ENCODE measurements around the gene MCTP1.

The MCTP1 gene

GRCh38 chr5:94777056-94777880 lies 507.6 kb downstream of the MCTP1 start:
- DNase-seq (ENCODE audit: low read depth in 2 of 3, low spot score in 2 of 3) = no peak

- DNase-seq (ENCODE audit: low read depth in 2 of 3, low spot score in 2 of 3) = no peak
These were observed 508.7 kb downstream of the MCTP1 start for GRCh38 chr5:94776167-94776566.

- no peak for DNase-seq (ENCODE audit: low read depth in 2 of 3, low spot score in 2 of 3)
These were observed 509.8 kb downstream of the MCTP1 start for GRCh38 chr5:94775088-94775487.

- DNase-seq (ENCODE audit: low read depth in 2 of 3, low spot score in 2 of 3) = no peak
These were observed 513.2 kb downstream of the MCTP1 start for GRCh38 chr5:94771742-94772141.

DNA sequence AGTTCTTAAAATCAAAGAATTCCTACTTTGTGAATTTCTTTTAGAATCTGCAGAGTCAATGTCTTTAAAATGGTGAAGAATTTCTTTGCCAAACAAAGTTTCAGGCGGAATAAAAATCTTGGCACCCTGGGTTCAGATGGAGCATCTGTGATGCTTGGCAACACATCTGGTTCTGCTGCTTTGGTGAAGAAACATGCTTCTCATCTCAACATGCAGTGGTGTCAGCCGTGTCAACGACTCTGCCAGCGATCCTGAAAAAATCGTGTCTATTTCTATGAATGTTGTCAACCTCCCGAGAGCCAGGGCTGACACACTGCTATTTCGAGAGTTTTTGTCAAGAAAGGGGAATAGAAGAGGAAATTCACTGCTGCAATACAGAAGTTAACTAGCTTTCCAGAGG lies 514.9 kb downstream of the MCTP1 start:
- DNase-seq (ENCODE audit: low read depth in 2 of 3, low spot score in 2 of 3) = no peak

DNA sequence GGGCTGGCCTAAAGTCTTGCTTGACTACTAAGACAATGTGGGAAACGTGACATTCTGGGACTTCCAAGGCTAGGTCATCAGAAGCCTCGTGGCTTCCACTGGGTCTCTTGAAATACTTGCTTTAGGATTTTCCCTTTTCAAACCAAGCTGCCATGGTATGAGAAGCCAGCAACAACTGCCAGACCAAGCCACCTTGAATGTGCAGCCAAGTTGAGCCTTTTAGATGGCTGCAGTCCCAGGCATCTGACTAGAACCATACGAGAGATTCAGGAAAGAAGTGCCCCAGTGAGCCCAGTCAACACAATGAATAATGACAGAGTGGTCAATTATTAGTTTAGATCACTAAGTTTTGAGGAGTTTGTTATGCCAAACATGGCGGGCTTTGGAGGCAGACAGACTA lies 523.1 kb downstream of the MCTP1 start:
- no peak for DNase-seq (ENCODE audit: low read depth in 2 of 3, low spot score in 2 of 3)

GRCh38 chr5:94761055-94761454 lies 523.8 kb downstream of the MCTP1 start:
- DNase-seq (ENCODE audit: low read depth in 2 of 3, low spot score in 2 of 3) = no peak

DNA sequence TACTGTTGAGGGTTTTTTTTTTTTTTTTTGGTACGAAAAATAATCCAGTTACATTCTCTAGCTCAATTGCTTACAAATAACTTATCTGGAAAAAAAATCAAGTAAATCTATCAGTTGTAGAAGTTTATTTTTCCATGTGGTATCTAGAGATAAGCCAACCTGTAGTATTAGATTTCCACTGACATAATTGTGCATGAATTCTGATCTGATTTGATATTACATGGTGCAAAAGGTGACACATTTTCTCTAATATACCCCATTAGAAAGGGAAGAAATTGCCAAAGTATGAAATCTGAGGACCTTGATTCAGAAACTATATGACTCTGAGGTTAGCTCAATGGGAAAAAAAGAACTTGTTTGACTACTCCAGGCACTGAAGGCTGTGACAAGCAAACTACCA lies 524.9 kb downstream of the MCTP1 start:
- no peak for DNase-seq (ENCODE audit: low read depth in 2 of 3, low spot score in 2 of 3)

DNA sequence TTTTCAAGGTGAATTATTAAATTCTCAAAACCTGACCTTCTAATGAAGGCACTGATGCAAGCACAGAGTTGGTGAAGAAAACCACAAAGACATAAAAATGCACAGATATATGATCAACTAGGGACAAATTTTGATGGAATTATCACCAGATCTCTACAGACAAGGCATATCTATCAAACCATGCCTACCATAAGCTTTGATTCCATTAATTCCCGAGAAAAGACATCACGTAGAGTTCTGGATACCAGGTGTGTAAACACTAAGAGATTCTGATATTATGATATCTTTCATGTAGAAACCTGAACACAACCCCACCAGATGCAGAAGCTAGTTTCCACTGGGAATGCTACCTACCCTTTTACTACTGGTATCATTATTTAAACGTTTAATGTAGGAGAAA lies 525.9 kb downstream of the MCTP1 start:
- DNase-seq (ENCODE audit: low read depth in 2 of 3, low spot score in 2 of 3) = no peak

DNA sequence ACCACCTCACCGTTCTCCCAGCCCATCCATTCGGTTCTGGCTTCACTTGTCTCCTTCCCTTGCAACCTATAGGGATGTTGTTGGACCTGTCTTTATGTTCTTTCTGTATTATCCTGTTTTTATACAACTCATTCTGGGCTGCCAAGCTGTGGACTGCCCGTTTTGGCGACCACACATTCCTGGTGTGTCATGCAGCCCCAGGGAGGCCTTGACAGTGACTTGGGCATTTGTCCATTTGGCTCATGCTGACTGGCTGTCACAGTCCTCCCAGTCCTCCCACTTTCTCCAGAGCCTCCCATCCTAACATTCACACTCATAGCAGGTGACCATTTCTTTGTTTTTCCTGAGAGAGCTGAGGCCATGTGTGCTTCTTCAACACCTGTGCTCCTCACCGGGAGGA lies 530.1 kb downstream of the MCTP1 start:
- DNase-seq (ENCODE audit: low read depth in 2 of 3, low spot score in 2 of 3) = no peak

- no peak for DNase-seq (ENCODE audit: low read depth in 2 of 3, low spot score in 2 of 3)
These were observed 533.4 kb downstream of the MCTP1 start for GRCh38 chr5:94751460-94751859.

GRCh38 chr5:94750681-94751080 lies 534.2 kb downstream of the MCTP1 start:
- no peak for DNase-seq (ENCODE audit: low read depth in 2 of 3, low spot score in 2 of 3)

- DNase-seq (ENCODE audit: low read depth in 2 of 3, low spot score in 2 of 3) = no peak
These were observed 535.9 kb downstream of the MCTP1 start for GRCh38 chr5:94749042-94749441.

DNA sequence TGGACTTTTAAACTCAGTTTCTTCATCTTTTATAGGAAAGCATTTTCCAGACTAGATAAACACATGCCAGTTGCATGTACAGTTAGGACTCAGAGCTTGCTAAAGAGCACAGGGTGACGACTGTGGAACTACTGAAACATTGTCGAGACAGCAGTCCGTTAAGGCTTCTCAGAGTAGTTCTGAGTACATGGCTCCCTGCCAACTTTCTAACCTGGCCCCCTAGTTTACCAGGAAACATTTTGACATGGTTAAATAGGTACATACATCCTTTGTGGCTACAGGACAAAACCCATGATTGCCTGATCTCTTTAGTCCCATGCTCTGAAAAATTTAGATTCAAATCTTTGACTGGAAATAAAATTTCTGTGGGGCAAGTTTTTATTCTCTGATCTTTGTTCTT lies 536.7 kb downstream of the MCTP1 start:
- no peak for DNase-seq (ENCODE audit: low read depth in 2 of 3, low spot score in 2 of 3)

- no peak for DNase-seq (ENCODE audit: low read depth in 2 of 3, low spot score in 2 of 3)
These were observed 537.5 kb downstream of the MCTP1 start for GRCh38 chr5:94747371-94747770.

DNA sequence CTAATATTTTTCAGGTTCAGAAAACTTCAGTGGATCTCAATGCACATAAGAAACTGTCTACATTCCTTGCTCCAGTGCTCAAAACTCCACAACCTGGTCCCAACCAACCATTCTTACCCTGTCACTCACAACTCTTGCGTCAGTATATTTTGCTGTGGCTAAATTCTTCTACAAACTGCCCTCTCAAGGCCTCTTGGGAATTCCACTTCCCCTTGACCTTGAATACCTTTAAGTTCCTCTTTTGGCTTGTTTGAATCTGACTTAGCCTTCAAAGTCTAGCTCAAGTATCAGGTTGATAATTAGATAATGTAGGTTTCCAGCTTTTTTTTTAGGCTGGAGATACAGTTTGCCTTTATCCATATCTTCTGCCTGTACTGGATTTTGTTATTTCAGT lies 538.2 kb downstream of the MCTP1 start:
- no peak for DNase-seq (ENCODE audit: low read depth in 2 of 3, low spot score in 2 of 3)

GRCh38 chr5:94745786-94746730 lies 538.8 kb downstream of the MCTP1 start:
- DNase-seq (ENCODE audit: low read depth in 2 of 3, low spot score in 2 of 3) = no peak

- no peak for DNase-seq (ENCODE audit: low read depth in 2 of 3, low spot score in 2 of 3)
These were observed 540.0 kb downstream of the MCTP1 start for GRCh38 chr5:94744906-94745305.

DNA sequence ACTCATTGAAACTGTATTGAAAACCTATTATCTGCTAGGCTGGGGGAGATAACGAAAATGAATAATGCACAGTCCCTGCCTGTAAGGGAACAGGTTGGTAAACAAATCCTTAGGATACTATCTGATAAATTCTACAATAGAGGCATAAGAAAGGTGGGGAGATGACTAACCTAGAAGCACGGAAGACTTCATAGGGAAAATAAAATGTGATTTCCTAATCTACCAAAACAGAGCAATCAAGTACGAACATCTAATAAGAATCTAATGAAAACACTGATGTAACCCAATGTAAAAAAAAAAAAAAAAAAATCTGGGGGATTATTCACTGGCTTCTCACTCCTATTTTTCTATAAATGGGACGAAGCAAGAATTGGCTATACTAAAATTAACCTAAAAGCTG lies 542.0 kb downstream of the MCTP1 start:
- no peak for DNase-seq (ENCODE audit: low read depth in 2 of 3, low spot score in 2 of 3)

DNA sequence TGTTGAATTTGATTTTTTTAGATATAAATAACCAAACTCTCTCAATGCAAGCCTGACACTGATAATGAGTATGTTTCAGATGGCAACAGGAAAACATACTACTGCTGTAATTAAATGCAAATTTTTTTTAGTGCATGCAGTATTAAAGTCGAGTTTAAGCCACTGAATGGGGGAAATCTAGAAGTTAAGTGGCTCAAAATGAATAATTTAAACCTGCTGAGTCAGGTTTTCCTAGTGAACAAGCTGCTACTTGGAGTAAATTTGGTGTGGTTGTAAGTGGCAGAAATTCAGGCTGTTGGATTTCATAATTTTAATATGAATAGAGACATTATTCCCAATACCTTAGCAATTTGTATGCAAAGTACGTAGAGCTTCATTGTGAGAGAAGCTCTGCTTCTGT lies 544.6 kb downstream of the MCTP1 start:
- no peak for DNase-seq (ENCODE audit: low read depth in 2 of 3, low spot score in 2 of 3)

DNA sequence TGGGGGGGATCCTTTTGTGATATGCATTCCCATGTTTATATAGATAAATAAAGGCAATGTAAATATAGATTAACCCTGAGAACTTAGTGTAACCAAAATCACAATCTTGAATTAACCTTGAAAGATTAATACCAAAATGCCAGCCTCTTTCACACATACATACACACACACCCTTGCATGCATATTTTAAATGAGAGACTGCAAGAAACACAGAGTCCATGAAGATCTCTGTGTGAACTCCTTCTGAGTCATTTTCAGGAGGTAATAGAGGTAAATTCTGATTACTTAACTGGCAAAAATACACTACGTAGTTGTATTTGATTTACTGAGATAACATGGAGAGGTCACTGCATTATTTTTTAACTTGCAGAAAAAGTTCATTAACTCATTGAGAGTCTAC lies 548.4 kb downstream of the MCTP1 start:
- DNase-seq (ENCODE audit: low read depth in 2 of 3, low spot score in 2 of 3) = no peak

- no peak for DNase-seq (ENCODE audit: low read depth in 2 of 3, low spot score in 2 of 3)
These were observed 553.4 kb downstream of the MCTP1 start for GRCh38 chr5:94731471-94731870.
